ENCODE measurements around the gene PPIG. TPM values are rescaled to one million over a fixed set of nuclear protein-coding genes. Genes with fewer than 3 reads are reported as not detected.

PPIG gene
- total and polyA plus RNA-seq, 2 of the 4 experiments (the other 2 are of a cell fraction), result 10.4 to 16.7 TPM

- Histone ChIP-seq H3K18ac (ENCODE audit: low read depth, low read length) (no peak overlapping the region), H4K20me1 (ENCODE audit: insufficient read depth, low read length) (no peaks in the 10 kb centered on the region), H3K23ac (ENCODE audit: low read depth, low read length) (no peak overlapping the region), H3K56ac (ENCODE audit: extremely low read depth, insufficient read depth, low read length) (no peak overlapping the region), H3K79me1 (ENCODE audit: low read depth in 1 of 2, low read length in 2 of 2) (peaks cover 0 to 6% of the 10 kb centered on the region in 2 experiments; a peak in 2 of 4 replicates), H3K27me3 (ENCODE audit: control insufficient read depth, insufficient read depth, low read length) (no peaks in the 10 kb centered on the region), H3K27ac (ENCODE audit: insufficient read depth, low read length) (no peak overlapping the region), H3K9ac (ENCODE audit: low read depth, low read length) (no peak overlapping the region), H3K36me3 (ENCODE audit: control insufficient read depth, insufficient read depth, low read length) (0 out of 2 replicates have a peak, but pooled peaks cover 2% of the 10 kb centered on the region), H4K8ac (ENCODE audit: low read depth in 2 of 2, low read length in 2 of 2) (no peak overlapping the region), H3K4me2 (ENCODE audit: low read depth, low read length) (no peak overlapping the region), H2BK20ac (ENCODE audit: low read depth, low read length) (no peak overlapping the region), H3K4me1 (ENCODE audit: control insufficient read depth, insufficient read depth, low read length) (no peaks in the 10 kb centered on the region), H4K5ac (ENCODE audit: low read depth, low read length) (no peak overlapping the region), H3K14ac (replicated peaks; ENCODE audit: low read depth, low read length) (no peak overlapping the region), H4K91ac (ENCODE audit: insufficient read depth, low read depth, low read length) (no peak overlapping the region), H2AFZ (replicated peaks; ENCODE audit: low read length, poor library complexity) (no peak overlapping the region), H2AK9ac (replicated peaks; ENCODE audit: low read depth, low read length, poor library complexity) (no peak overlapping the region), H3K4ac (ENCODE audit: low read depth, low read length) (no peak overlapping the region), H3K9me3 (ENCODE audit: control insufficient read depth, insufficient read depth, low read length) (no peaks in the 10 kb centered on the region), H2AK5ac (ENCODE audit: low read depth, low read length) (no peak overlapping the region), H3K4me3 (ENCODE audit: insufficient read depth, low read depth, low read length) (no peak overlapping the region), H2BK5ac (ENCODE audit: low read depth, low read length, poor library complexity, severe bottlenecking) (no peak overlapping the region), H2BK15ac (ENCODE audit: low read depth, low read length) (no peak overlapping the region), H2BK120ac (ENCODE audit: low read depth, low read length) (no peak overlapping the region), H3K9me1 (ENCODE audit: insufficient read depth, low read length) (no peaks in the 10 kb centered on the region)
- intact Hi-C loops (cut with micrococcal nuclease) (no loop called here), in situ Hi-C loops (cut with MboI; ENCODE audit: low sequenced_read_pairs) (no loop called here), dilution Hi-C loops (cut with HindIII; ENCODE audit: low sequenced_read_pairs, unreplicated experiment) (no loop called here)
- ChIA-PET CTCF (interaction anchor here (1.2 kb wide), 1 partner anchor 15 kb away, joined by 4 read pairs; no protein-coding TSS in a partner anchor), POLR2A (ENCODE audit: unreplicated experiment) (no interaction called here)
- no CpG with 5 or more reads among the region's 1 CpG for WGBS, 2 experiments (ENCODE audit: extremely low coverage in 2 of 2, insufficient read length in 1 of 2)
- DNase-seq, result no peak
- BruUV-seq (replicated peaks), result no TSS peak
- no peak for ATAC-seq (ENCODE audit: low read depth)
- no peak for TF ChIP-seq RFX5 (IDR thresholded peaks at IDR 0.05; ENCODE audit: low read depth, low read length)
- TF ChIP-seq BHLHE40 (IDR thresholded peaks at IDR 0.05; ENCODE audit: low read depth, low read length), result no peak
- TF ChIP-seq NFE2L2 (IDR thresholded peaks at IDR 0.05; ENCODE audit: low read depth, low read length), result no peak
- TF ChIP-seq, protein P1, sequence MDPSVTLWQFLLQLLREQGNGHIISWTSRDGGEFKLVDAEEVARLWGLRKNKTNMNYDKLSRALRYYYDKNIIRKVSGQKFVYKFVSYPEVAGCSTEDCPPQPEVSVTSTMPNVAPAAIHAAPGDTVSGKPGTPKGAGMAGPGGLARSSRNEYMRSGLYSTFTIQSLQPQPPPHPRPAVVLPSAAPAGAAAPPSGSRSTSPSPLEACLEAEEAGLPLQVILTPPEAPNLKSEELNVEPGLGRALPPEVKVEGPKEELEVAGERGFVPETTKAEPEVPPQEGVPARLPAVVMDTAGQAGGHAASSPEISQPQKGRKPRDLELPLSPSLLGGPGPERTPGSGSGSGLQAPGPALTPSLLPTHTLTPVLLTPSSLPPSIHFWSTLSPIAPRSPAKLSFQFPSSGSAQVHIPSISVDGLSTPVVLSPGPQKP (IDR thresholded peaks at IDR 0.05; ENCODE audit: borderline replicate concordance, low read depth, low read length), result no peak
- no peak for TF ChIP-seq USF2 (IDR thresholded peaks at IDR 0.05; ENCODE audit: low read depth, low read length)
- TF ChIP-seq CEBPB (IDR thresholded peaks at IDR 0.05; ENCODE audit: low read depth, low read length), result no peak
- no peak for TF ChIP-seq MXI1 (IDR thresholded peaks at IDR 0.05; ENCODE audit: borderline replicate concordance, low read depth, low read length)
- TF ChIP-seq FOS (IDR thresholded peaks at IDR 0.05; ENCODE audit: low read depth, low read length), result no peak
- TF ChIP-seq SMC3 (IDR thresholded peaks at IDR 0.05; ENCODE audit: low read depth, low read length), result no peak
- TF ChIP-seq, protein P2, sequence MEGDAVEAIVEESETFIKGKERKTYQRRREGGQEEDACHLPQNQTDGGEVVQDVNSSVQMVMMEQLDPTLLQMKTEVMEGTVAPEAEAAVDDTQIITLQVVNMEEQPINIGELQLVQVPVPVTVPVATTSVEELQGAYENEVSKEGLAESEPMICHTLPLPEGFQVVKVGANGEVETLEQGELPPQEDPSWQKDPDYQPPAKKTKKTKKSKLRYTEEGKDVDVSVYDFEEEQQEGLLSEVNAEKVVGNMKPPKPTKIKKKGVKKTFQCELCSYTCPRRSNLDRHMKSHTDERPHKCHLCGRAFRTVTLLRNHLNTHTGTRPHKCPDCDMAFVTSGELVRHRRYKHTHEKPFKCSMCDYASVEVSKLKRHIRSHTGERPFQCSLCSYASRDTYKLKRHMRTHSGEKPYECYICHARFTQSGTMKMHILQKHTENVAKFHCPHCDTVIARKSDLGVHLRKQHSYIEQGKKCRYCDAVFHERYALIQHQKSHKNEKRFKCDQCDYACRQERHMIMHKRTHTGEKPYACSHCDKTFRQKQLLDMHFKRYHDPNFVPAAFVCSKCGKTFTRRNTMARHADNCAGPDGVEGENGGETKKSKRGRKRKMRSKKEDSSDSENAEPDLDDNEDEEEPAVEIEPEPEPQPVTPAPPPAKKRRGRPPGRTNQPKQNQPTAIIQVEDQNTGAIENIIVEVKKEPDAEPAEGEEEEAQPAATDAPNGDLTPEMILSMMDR (conservative IDR thresholded peaks at IDR 0.05; ENCODE audit: low read depth, low read length), result no peak
Observed at GRCh38 chr2:169565686-169566085, 18.5 kb upstream of the PPIG start.
